Right lobe of liver (tissue), 4 donors: ENCODE results near the gene TUBA1B.
"Not testable (repeated sequence)": the region's sequence is repeated elsewhere in the genome, so short reads cannot be mapped to it uniquely, and the experiment has no call there.

ENCODE experiments used
- POLR2A ChIP-seq: fragments of 450-650 bp; IDR thresholded peaks from one replicate; pipeline ENCODE4 v1.6.1; 2017; ENCODE audit warnings: antibody characterized with exemption, mild to moderate bottlenecking
- TF ChIP-seq, protein P1 (sequence below), 4 donors: fragments of 200-600 bp in 3 of 4; fragments of 450-650 bp in 1 of 4; IDR thresholded peaks; one replicate each; pipeline versions ENCODE4 v1.5.1 to v1.8.0; 2016 to 2022; ENCODE audit warnings: antibody characterized with exemption in 4 of 4, mild to moderate bottlenecking in 2 of 4
- donor health status: DM: no; HTN: no; CAD: no.
- donor health status: DM: no; HTN: no; CAD: no.
- donor health status: DM: no; HTN: yes; CAD: no.

DNA sequence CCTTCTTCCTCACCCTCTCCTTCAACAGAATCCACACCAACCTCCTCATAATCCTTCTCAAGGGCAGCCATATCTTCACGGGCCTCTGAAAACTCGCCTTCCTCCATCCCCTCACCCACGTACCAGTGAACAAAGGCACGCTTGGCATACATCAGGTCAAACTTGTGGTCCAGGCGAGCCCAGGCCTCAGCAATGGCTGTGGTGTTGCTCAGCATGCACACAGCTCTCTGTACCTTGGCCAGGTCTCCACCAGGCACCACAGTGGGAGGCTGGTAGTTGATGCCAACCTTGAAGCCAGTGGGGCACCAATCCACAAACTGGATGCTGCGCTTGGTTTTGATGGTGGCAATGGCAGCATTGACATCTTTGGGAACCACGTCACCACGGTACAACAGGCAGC lies 3.2 kb downstream of the TUBA1B start:
- TF ChIP-seq, protein P1, sequence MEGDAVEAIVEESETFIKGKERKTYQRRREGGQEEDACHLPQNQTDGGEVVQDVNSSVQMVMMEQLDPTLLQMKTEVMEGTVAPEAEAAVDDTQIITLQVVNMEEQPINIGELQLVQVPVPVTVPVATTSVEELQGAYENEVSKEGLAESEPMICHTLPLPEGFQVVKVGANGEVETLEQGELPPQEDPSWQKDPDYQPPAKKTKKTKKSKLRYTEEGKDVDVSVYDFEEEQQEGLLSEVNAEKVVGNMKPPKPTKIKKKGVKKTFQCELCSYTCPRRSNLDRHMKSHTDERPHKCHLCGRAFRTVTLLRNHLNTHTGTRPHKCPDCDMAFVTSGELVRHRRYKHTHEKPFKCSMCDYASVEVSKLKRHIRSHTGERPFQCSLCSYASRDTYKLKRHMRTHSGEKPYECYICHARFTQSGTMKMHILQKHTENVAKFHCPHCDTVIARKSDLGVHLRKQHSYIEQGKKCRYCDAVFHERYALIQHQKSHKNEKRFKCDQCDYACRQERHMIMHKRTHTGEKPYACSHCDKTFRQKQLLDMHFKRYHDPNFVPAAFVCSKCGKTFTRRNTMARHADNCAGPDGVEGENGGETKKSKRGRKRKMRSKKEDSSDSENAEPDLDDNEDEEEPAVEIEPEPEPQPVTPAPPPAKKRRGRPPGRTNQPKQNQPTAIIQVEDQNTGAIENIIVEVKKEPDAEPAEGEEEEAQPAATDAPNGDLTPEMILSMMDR (IDR thresholded peaks at IDR 0.05), result not testable (repeated sequence)
- TF ChIP-seq POLR2A, result not testable (repeated sequence)
